K562 (cell line): ENCODE data around the gene PFN3. TPM values are rescaled to one million over a fixed set of nuclear protein-coding genes. Genes with fewer than 3 reads are reported as not detected.

Source experiments
- CBFA2T2 ChIP-seq: fragments of 450-650 bp; conservative IDR thresholded peaks from 2 replicates; pipeline ENCODE4 v1.6.1; 2017; ENCODE audit warnings: mild to moderate bottlenecking
- MAX ChIP-seq: sonication (generic); formaldehyde crosslinking; IDR thresholded peaks from 2 replicates; pipeline ENCODE4 v1.9.0; 2022; ENCODE audit warnings: mild to moderate bottlenecking, missing genetic modification reagents
- MNT ChIP-seq, 2 experiments: fragments of 450-650 bp; conservative IDR thresholded peaks; 2 replicates each; pipeline ENCODE4 v1.6.1; 2017; ENCODE audit warnings: mild to moderate bottlenecking in 2 of 2, moderate library complexity in 2 of 2
- ZNF324 ChIP-seq: fragments of 250-450 bp; sonication (Bioruptor Pico); IDR thresholded peaks from 2 replicates; pipeline ENCODE4 v1.4.0; 2020; ENCODE audit warnings: mild to moderate bottlenecking
- ZNF592 ChIP-seq: fragments of 450-650 bp; IDR thresholded peaks from 2 replicates; pipeline ENCODE4 v1.6.1; 2017; ENCODE audit warnings: antibody characterized with exemption, mild to moderate bottlenecking
- polyA plus RNA-seq, 8 experiments: library from polyadenylated mRNA; depleted of rRNA in 4 of 8; stranded (reverse) in 5 of 8; unstranded in 3 of 8; fragments of >200 nt; fragmentation: Nextera tagmentation in 2 of 8; fragmentation: Illumina TruSeq in 1 of 8; extraction: Ambion mirVana in 2 of 8; extraction: Trizol in 1 of 8; gene quantifications; 2 replicates each; pipeline versions ENCODE4 v1.2.1 to v1.2.3, GENCODE V29; 2011 to 2014; ENCODE audit warnings: inconsistent platforms in 1 of 8, missing spikeins in 1 of 8
- total RNA-seq, 7 experiments: library from RNA; depleted of rRNA in 6 of 7; stranded (reverse); fragments of >200 nt in 6 of 7; fragmentation: Illumina TruSeq in 2 of 7; extraction: Trizol in 2 of 7; gene quantifications; 2 replicates each; pipeline versions ENCODE4 v1.2.1 to v1.2.3, GENCODE V29; 2011 to 2021; ENCODE audit warnings: low replicate concordance in 1 of 7

PFN3 gene
- total and polyA plus RNA-seq, 9 of the 15 experiments (the other 6 are each of a cell fraction or from before 2014, with no cell fraction given), result not detected

GRCh38 chr5:177355868-177356168 lies 44.6 kb downstream of the PFN3 start (continued):
- TF ChIP-seq ZNF592 (no peak), ZNF324 (no peak), CBFA2T2 (peak; percentile 27), MAX (peak; percentile 76), MNT (conservative IDR thresholded peaks at IDR 0.05) (0 out of 4 replicates have a peak, but pooled peaks of 1 of the 2 experiments have one; percentile 31)
- TF ChIP-seq, all 486 proteins: peak for 10
